Right lobe of liver (tissue), 6 donors: ENCODE data around the gene RNASE4. TPM values are rescaled to one million over a fixed set of nuclear protein-coding genes. Genes with fewer than 3 reads are reported as not detected.

ENCODE experiments used
- ATAC-seq, 4 donors: fragments of 200-7000 bp; cut with Tn5 transposase; one replicate each; pipeline ENCODE4 v1.9.1; 2020; ENCODE audit warnings: mild to moderate bottlenecking in 4 of 4, moderate library complexity in 4 of 4
- DNase-seq, 3 donors: peaks; one replicate each; pipeline ENCODE4 v3.0.0-alpha.2; 2020
- H3K27ac ChIP-seq, 3 donors: fragments of 200-600 bp; one replicate each; pipeline ENCODE4 v1.8.0; 2022
- H3K27me3 ChIP-seq, 2 donors: fragments of 200-600 bp; one replicate each; pipeline ENCODE4 v1.8.0; 2022
- H3K36me3 ChIP-seq, 4 donors: fragments of 200-600 bp; sonication (generic) in 1 of 4; one replicate each; pipeline versions ENCODE4 v1.5.1 to v1.8.0; 2017 to 2022; ENCODE audit warnings: control low read depth in 1 of 4
- H3K4me1 ChIP-seq, 4 donors: fragments of 200-600 bp; sonication (generic) in 1 of 4; one replicate each; pipeline versions ENCODE4 v1.5.1 to v1.8.0; 2017 to 2022; ENCODE audit warnings: control low read depth in 1 of 4
- H3K4me3 ChIP-seq, 3 donors: fragments of 200-600 bp; one replicate each; pipeline ENCODE4 v1.8.0; 2022
- H3K9me3 ChIP-seq, 4 donors: fragments of 200-600 bp; sonication (generic) in 1 of 4; one replicate each; pipeline versions ENCODE4 v1.5.1 to v1.8.0; 2017 to 2022; ENCODE audit warnings: control low read depth in 1 of 4
- CTCF ChIP-seq, 4 donors: fragments of 200-600 bp in 3 of 4; fragments of 450-650 bp in 1 of 4; IDR thresholded peaks; one replicate each; pipeline versions ENCODE4 v1.5.1 to v1.8.0; 2016 to 2022; ENCODE audit warnings: antibody characterized with exemption in 4 of 4, mild to moderate bottlenecking in 2 of 4
- POLR2A ChIP-seq: fragments of 450-650 bp; IDR thresholded peaks from one replicate; pipeline ENCODE4 v1.6.1; 2017; ENCODE audit warnings: antibody characterized with exemption, mild to moderate bottlenecking
- WGBS: methylation state at CpG from one replicate; pipeline ENCODE4 v1.1.6; 2018; ENCODE audit warnings: low coverage, low lambda C conversion rate; ENCODE audit not compliant: insufficient coverage; ENCODE audit errors: missing lambda C conversion rate; 5-methylcytosine and 5-hydroxymethylcytosine counted together
- intact Hi-C, 2 donors: fragments of 100-400 bp; cut with DNase I; formaldehyde crosslinking; loops; one replicate each; pipeline versions ENCODE4 v1.11.2 to v1.14.1; 2022
- total RNA-seq, 6 experiments: library from RNA; depleted of rRNA in 2 of 6; stranded (reverse); fragments of >200 nt in 2 of 6; fragmentation: NEBNext Ultra II Directional in 3 of 6; extraction: Animal tissue kit (Norgen Biotek cat#: 25700) in 3 of 6; gene quantifications; one replicate each; pipeline versions ENCODE4 v1.1.0 to v1.2.4, GENCODE V29; 2016 to 2023
- donor health status: DM: no; HTN: yes; CAD: no.
- donor health status: DM: no; HTN: no; CAD: no.
- donor health status: DM: no; HTN: no; CAD: no.
- donor health status: DM: no; HTN: yes; CAD: no.
- donor health status: DM: no; HTN: yes; CAD: no.

The RNASE4 gene
- total RNA-seq, 6 experiments from 2014 or later, result 129 to 175 (median 151) TPM

GRCh38 chr14:20682435-20683124 is 1.8 kb upstream of the RNASE4 start:
- Histone ChIP-seq H3K4me1 (peaks cover 0 to 21% (median 6%) of the 10 kb centered on the region in 4 donors), H3K27me3 (no peaks in the 10 kb centered on the region), H3K4me3 (peak overlapping the region; percentile 71 to 80 (median 71)), H3K27ac (peak overlapping the region; percentile 96 to 100 (median 99)), H3K36me3 (no peaks in the 10 kb centered on the region), H3K9me3 (no peaks in the 10 kb centered on the region)
- 0% methylated on average over 19 of the region's 40 CpGs for WGBS
- intact Hi-C loops, result loop anchor here (10.0 kb wide), 2 partner anchors 68 to 358 kb away; no protein-coding TSS in a partner anchor
- DNase-seq (peak; percentile 88 to 92 (median 90)), ATAC-seq (peak; percentile 64 to 81 (median 67))
- TF ChIP-seq POLR2A (peak; percentile 96), CTCF (IDR thresholded peaks at IDR 0.05) (peak in 3 of 4 donors; percentile 18 to 21 (median 20))

- intact Hi-C loops, result loop anchor here (10.0 kb wide), 2 partner anchors 69 to 359 kb away; no protein-coding TSS in a partner anchor
- Histone ChIP-seq H3K4me1 (peaks cover 0 to 28% (median 6%) of the 10 kb centered on the region in 4 donors), H3K27ac (peak overlapping the region; percentile 96 to 100 (median 99)), H3K4me3 (peak overlapping the region; percentile 71 to 80 (median 71)), H3K36me3 (no peaks in the 10 kb centered on the region), H3K27me3 (no peaks in the 10 kb centered on the region), H3K9me3 (no peaks in the 10 kb centered on the region)
- ATAC-seq (peak; percentile 21 to 28 (median 25)), DNase-seq (peak in 2 of 3 donors; percentile 49 to 66)
- TF ChIP-seq CTCF (IDR thresholded peaks at IDR 0.05) (no peak), POLR2A (no peak)
- WGBS, result 0% methylated on average over 36 of the region's 38 CpGs
Measured at GRCh38 chr14:20683125-20683890, 1.1 kb upstream of the RNASE4 start.

GRCh38 chr14:20684662-20685456 is 499 bp downstream of the RNASE4 start:
- WGBS, result 5% methylated on average over 22 of the region's 22 CpGs
- Histone ChIP-seq H3K4me1 (peaks cover 0 to 38% (median 6%) of the 10 kb centered on the region in 4 donors), H3K4me3 (peak overlapping the region; percentile 71 to 80 (median 71)), H3K27me3 (no peaks in the 10 kb centered on the region), H3K9me3 (no peaks in the 10 kb centered on the region), H3K27ac (peak overlapping the region; percentile 96 to 100 (median 99)), H3K36me3 (no peaks in the 10 kb centered on the region)
- peak; percentile 8 to 33 (median 17) for ATAC-seq
- DNase-seq, result peak in 2 of 3 donors; percentile 40 to 85
- intact Hi-C loops, result loop anchor here (10.0 kb wide), 2 partner anchors 70 to 360 kb away; no protein-coding TSS in a partner anchor
- TF ChIP-seq CTCF (IDR thresholded peaks at IDR 0.05), result no peak
- no peak for TF ChIP-seq POLR2A
